ENCODE data around the gene INPP4A.

Gene INPP4A

DNA sequence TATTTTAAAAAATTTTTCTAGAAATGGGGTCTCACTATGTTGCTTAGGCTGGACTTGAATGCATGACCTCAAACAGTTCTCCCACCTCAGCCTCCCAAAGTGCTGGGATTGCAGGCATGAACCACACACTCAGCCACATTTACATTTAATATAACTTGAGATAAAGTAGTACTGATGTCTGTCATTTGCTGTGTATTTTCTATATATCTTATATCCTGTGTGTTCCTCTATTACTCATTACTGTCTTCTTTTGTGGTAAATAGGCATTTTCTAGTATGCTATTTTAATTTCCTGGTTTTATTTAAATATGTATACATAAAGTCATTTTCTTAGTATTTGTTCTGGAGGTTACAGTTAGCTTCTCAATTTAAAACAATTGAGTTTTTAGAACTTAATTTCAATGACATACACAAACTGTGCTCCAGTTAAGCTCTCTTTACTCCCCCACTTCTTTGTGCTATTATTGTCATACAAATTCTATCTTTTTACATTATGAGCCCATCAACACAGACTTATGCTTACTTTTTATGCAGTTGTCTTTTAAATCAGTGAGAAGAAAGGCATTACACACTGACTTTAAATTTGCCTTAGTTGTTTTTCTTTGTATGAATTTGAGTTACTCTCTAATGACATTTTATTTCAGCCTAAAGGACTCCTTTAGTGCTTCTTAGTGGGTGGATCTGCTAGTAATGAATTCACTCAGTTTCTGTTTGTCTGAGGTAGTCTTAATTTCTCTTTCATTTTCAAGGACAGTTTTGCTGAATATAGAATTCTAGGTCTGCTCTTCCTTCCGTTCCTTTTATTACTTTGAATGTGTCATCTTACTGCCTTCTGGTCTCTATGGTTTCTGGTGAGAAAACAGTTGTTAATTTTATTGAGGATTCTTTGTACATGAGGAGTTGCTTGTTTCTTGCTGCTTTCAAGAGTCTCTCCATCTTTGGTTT lies 6.2 kb upstream of the INPP4A start:
- DNase-seq = no peak

DNA sequence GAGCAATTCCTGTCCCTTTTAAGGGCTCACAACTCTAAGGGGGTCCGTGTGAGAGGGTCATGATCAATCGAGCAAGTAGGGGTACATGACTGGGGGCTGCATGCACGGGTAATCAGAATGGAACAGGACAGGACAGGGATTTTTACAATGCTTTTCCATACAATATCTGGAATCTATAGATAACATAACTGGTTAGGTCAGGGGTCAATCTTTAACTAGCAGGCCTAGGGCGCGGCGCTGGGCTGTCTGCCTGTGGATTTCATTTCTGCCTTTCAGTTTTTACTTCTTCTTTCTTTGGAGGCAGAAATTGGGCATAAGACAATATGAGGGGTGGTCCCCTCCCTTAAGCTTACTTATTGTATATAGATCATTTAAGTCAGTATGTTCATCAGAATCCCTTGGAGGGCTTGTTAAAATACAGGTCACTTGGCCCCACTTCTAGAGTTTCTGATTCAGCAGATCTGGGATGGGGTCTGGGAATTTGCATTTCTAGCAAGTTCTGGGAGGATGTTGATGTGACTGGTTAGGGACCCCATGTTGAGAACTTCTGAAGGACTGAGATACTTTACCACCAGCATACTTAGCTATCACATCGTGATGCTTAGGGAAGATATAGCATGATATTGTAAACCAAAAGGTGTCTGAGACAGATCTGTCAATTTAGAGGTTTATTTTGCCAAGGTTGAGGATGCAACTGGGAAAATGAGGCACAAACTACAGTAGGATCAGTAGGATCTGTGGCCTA lies 2.8 kb upstream of the INPP4A start:
- peak; percentile 23 for DNase-seq

DNA sequence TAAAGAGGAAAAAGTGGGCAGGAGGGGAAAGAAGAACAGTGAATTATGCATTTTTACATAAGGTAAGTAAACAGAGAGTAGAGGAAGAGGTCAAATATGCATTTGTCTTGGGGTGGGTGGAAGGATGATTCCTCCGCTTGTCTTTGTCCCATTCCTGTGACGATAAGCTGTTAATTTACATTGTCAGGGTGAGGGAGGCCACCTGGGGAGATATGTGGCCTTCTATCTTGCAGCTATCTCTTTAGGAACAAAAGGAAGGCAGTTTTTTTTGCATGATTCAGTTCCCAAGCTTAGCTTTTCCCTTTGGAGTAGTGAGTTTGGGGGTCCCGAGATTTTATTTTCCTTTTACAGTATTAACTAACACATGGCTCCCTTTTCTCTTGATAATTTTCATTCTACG lies 2.2 kb upstream of the INPP4A start:
- no peak for DNase-seq

DNA sequence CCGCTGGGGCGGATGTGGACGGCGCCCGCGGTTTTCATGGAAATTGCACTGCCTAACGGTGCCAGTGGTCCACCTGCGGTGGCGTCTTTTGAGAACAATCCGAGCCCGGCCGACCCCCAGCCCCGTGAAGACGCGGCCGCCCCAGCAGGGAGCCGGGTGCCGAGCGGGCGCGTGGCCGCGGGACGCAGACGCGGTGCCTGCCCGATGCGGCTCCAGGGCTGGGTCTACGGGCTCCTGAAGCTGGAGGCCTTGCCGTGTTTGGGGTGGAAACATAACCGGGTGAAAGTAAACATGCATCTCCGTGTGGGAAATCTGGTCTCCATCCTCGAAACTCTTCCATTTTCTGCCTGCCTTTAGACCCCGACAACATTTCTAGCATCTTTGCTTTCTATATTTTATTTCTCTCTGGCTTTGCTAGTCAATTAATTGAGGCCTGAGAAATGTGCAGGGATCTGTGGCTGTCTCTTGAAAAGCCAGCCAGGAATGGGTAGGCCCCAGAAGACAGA lies 572 bp downstream of the INPP4A start:
- no peak for DNase-seq

DNA sequence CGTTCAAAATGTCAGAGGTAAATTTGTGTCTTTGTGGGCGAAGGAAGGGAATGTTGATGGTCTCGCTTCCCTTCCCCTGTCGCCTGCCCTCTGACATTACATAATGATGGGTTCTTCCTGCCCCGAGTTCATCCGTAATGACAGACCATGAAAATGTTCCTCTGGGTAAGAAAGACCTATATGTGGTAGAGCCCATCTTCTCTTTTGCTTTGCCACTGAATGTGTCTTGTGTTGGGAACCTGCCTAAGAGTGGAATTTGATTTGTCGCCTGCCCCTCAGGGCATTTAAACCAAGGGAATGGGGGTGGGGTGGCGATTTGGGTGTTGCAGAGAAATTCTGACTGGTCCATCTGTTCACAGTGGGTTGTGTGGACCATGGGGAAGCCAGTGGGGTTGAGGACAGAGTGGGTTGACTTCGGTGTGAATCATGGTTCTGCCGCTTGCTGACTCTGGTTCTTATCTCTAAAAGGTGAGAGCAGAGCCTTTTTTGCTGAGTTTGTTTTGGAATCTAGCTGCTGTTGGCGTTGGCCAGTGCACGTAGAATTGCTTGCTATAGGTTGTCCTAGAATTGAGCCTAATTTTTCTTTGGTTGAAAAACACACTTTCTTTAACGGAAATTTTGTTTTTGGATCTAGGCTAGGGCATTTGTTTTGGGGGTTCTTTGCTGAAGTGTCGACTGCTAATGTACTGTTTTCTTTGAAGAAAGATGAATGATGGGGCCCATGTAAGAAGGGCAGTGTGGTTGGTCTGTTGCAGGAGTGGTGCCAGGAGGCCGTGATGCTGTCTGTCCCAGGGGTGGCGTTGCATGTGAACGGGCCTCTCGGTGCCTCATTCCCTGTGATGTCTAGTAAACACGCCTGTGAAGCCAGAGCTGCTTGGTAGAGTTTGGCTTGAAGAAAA lies 1.3 kb downstream of the INPP4A start:
- DNase-seq = peak; percentile 35

DNA sequence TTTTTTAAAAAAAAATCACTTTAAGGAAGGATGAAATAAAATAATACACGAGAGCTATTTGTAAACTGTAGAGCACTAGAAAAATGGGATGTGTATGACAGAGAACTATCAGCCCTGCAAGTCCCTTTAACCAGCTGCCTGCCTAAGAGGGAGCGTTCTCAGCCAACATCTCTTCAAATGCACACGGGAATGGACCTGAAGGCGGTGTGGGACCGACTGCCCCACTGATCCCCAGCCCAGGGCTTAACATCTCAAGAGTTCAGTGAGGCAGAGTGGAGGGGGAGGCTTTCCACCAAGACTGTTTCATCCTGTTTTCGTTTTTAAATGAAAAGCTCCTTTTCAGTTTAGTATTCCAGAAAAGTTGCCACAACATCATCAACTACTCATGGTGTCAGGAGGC lies 2.2 kb downstream of the INPP4A start:
- DNase-seq = no peak

DNA sequence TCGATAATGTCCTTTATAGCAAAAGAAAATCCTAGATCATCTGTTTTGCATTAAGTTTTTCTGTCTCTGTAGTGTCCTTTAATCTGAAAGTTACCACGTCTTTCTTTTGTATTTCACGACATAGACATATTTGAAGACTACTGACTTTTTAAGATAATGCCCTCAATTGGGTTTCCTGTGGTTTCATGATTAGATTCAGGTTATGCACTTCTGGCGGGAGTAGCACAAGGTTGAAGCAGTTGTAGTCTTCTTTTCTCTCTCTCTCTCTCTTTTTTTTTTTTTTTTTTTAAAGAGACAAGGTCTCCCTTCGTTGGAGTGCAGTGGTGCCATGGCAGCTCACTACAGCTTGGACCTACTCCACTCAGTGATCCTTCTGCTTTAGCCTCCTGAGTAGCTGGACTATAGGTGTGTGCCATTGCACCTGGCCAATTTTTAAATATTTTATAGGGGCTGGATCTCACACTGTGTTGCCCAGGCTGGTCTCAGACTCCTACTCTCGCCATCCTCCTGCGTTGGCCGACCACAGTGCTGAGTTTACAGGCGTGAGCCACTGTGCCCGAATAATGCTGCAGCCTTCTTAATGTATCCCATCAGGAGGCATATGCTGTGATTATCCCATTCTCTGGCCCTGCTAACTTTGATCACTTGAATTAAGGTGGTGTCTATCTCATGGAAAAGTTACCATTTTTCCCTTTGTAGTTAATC lies 3.9 kb downstream of the INPP4A start:
- peak; percentile 87 for DNase-seq

DNA sequence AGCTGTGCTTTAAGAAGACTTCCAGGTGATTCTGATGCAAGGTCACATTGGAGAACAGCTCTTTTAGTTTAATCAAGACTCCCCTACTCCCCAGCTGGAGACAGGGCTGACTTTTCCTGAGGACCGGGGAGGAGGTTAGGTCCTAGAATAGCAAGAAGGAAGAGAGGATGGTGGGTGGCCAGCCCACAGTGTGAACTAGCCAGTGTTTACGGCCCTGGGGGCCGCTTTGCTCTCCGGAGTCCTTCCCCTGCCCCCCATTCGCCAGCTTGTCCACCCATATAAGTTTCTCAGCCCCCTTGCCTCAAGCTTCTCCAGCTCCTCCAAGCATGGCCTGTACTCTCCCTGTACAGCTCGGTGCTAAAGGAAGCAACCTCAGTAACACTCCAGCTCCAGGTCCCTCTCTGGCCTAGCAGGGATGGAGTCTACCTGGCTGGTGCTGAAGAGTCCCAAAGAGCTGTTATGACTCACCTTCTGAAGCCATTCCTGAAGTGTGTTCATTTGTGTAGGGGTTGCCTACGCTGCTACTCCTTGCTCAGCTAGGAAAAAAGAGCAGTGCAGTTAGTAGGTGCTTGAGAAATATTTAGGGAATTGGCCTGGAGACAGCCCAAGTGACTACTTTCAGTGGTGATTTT lies 7.9 kb downstream of the INPP4A start:
- no peak for DNase-seq

DNA sequence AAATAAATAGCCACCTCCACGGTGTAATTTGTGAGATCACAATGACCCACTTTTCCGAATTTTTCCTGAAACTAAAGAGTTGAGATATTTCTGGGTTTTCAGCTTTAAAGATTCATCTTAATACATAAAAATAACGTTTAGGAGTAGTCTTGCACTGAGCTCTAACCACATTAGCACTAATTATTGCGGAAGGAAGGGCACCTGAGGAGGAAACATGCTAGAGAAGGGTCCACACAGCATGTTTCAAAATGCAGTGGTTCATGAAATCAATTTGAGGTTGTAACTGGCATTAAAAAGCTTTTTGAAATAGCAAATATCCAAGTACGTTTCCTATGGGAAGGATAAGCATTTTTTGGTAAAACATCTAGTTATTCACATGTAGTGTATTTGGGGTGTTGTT lies 8.4 kb downstream of the INPP4A start:
- no peak for DNase-seq

DNA sequence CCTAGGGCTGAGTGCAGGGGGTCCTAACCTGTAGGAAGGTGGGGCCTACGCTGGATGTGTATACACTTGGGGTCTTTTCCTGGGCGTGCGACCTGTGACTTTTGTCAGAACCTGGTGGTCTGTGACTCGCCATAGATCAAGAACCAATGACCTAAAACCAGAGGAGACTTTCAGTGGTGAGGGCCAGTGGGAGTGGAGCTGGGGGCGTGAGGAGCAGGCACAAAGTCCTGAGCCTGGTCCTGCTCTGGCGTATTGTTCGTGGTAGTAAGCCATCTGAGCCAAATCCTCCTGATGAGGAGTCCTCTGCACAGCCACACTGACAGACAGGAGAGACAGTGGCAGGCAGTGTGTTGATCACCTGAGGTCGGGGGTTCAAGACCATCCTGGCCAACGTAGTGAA lies 8.9 kb downstream of the INPP4A start:
- no peak for DNase-seq

DNA sequence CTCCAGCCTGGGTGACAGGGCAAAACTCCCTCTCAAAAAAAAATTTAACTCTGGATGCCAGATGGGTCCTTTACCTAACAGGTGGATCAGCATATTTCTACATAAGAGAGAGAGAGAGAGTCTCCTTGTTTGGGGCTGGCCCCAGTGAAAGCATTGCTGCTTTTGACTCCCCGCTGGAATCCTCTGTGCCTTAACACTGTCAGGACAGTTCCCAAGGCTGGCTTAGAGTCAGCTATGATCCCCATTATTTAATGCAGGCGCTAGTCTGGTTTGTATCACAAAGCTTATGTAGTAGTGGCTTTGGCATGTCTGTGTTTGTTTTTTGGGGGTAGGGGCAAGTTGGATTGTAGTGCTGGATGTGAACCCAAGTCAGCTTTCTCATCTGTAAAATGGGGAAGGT lies 9.4 kb downstream of the INPP4A start:
- DNase-seq = no peak

DNA sequence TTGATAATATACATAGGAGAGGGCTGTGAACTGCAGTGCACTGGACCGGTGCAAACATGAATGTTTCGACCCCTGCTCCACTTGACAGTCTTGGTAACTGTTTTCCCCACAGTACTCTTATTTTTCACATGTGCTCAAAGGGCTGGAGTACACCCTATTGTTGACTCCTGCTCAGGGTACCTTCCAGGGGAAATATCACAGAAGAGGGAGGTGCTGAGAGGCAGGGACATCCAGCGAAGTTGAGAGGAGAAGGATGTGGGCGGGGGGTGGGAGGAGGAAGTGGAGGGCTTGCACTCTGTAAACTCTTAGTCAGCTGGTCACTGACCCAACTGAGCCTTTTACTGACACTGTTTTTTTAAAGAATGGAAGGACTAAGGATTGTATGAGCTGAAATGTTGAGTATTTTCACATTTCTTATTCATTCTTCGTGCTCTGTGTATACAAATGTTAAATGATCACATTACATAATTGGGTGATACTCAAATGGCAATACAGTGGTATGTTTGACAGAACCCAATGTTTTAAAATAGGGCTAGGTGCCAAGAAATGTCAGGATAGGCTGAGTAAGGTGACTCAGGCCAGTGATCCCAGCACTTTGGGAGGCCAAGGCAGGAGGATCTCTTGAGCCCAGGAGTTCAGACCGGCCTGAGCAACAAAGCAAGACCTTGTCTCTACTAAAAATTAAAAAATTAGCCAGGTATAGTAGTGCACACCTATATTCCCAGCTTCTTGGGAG lies 10.0 kb downstream of the INPP4A start:
- DNase-seq = peak; percentile 34

DNA sequence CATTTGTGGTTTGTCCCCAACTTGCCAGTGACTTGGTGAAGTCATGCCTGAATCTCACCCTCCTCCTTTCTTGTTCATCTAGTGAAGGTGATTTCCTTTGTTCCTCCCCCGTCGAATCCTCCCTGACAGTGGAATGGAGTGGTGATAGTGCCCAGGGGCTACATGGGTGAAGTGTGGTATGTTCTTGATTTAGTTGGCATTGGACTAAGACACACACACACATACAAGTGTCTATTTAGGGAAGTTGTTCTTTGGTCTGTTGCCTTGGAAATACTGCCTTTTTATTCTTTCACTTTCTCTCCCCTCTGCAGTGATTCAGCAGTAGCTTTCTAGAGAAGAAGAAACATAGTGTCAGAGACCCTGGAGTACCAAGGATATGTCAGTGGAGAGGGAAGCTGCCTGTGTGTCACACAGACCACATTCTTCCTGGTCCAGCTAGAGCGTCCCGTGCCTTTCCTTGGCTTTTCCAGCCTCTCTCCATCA lies 10.9 kb downstream of the INPP4A start:
- no peak for DNase-seq

DNA sequence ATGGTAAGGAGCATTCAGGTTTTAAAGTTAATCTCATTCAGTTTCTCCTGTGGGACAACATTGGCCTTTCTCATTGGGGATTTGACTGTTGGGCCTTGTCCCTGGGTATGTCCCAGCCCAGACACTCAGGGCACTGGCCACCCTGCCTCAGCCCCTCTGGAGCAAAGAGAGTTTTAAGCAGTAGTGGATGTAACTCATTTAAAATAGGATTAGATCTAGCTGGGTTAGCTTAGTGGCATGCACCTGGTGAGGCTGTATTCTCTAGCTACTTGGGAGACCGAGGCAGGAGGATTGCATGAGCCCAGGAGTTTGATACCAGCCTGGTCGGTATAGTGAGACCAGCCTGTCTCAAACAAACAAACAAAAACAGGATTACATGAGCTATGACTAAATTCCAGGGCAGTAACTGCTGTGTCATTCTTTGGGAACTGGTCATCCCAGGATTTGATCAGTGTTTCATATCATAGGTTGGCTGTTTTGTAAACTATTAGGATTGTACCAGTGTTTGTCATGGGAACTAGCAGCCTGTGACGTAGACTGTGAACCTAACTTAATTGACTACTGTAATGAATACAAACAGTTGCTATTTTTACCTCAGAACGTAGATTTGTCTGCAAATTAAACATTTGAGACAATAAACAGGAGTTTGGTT lies 12.5 kb downstream of the INPP4A start:
- DNase-seq = no peak

DNA sequence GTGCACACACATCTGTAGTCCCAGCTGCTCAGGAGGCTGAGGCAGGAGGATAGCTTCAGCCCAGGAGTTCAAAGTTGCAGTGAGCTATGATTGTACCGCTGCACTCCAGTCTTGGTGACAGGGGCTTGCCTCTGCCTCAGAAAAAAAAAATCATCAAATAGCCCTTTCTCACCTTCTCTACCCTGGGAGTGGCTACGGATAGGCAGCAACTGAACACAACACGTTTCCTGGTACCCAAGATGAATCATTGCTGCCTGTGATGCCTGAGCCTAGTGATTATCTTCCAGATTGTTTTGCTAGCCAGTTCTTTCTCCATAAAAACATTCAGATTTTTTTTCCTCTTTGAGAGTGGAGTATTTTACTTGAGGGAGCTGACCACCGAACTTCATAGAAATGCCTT lies 13.5 kb downstream of the INPP4A start:
- no peak for DNase-seq

DNA sequence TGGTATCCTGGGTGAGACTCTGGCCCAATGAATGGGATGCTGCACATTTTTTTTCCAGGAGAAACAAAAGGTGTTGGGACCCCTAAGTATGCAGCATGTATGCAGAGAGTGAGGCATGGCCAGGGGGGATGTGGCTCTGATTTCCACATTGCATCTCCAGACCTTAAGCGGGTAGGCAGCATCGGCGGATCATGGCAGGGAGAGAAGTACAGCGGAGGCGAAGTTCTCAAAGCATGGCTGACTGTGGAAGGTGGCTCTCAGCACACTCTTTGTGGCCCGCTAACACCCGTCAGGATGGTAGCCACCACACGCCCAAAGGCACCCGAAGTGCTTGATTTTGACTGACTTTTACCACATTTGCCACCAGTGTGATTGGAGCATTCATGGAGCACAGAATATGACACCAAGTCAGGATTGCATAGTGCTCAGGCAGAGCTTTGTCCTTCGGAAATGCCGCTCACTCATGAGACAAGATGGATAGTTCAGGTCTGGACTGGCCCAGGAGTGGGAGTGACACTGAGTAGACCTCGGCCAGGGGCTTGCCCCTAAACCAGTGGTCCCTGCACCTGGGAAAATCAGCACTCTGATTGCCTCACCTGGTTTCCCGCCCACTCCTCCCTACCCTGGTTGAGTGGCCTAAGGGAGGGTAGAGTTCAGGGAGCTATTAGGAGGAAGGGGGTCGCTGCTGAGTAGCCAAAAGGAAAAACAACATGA lies 14.2 kb downstream of the INPP4A start:
- no peak for DNase-seq

DNA sequence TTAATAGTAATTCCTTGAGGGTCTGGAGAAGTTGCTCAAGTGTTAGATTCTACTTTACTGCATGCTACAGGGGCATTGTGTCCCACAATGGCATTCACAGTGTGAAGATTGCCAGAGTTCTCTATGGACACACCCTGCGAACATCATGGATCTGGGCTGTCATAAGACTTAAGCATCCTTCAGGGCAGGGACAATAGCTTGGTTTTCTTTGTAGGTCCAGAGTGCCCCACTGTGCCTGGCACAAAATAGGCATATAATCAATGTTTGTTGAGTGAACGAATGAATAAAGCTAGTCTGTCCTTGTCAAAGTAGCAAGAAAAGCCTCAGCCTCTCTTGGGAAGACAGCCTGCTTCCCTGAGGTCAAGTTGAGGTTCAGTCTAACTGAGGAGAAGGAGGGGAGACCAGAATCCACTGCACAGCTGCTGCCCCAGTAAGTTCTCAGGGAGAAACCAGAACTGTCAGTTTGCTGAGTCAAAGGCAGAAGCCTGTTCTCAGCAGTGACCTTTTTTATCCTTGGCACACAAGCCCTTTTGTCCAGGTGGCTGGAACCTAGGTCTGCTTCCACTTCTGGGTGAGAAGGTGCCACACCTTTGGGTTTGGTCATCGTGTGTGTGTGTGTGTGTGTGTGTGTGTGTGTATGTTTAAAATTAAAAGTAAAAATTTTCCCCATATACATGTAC lies 15.0 kb downstream of the INPP4A start:
- peak; percentile 41 for DNase-seq

DNA sequence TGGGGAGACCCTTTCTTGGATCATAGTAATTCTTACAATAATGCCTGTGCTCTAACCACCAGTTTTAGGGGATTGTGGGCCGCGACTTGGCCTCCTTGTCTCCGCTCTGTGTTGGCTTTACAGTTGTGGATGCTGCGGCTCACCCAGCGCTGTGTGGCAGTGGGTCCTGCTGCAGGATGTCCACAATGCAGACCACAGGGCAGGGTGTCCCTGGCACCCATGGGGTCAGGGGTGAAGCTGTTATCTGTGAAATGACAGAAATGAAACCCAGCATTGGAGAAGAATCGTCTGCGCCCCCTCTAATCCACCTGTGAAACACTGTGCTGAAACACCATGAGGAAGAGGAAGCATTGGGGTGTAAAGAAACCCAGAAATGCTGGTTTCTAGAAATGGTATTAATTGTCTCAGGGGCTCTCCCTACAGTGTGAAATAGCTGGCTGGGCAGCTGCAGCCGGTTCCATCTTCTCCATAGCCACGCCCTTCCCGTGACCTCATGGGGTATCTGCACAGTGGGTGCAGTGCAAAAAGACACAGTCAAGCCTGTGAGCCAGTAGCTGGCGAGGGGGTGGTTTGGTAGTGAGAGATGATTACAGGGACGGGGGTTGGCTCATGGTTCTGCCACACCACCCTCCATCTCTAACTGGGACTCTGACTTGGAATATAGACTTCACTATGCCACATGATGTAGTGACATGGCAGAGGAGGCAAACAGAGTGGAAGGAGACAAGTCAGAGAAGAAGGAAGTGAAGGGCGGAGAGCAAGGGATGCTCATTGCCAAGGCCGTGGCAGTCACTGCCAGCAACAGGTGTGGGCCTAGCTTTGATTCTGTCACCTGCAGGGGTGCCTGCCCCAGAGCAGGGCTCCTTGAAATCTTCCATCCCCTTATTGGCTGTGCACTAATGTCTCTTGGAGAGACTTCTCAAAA lies 16.2 kb downstream of the INPP4A start:
- peak; percentile 78 for DNase-seq

Data from hematopoietic multipotent progenitor cell treated with erythropoietin and hydrocortisone succinate and interleukin-3 and kit ligand, for 8 days (in vitro differentiated cells).